ENCODE data around the gene DMRT1. TPM values are rescaled to one million over a fixed set of nuclear protein-coding genes. Genes with fewer than 3 reads are reported as not detected.

DMRT1 gene
- total and polyA plus RNA-seq, 9 of the 15 experiments (the other 6 are each of a cell fraction or from before 2014, with no cell fraction given): not detected

DNA sequence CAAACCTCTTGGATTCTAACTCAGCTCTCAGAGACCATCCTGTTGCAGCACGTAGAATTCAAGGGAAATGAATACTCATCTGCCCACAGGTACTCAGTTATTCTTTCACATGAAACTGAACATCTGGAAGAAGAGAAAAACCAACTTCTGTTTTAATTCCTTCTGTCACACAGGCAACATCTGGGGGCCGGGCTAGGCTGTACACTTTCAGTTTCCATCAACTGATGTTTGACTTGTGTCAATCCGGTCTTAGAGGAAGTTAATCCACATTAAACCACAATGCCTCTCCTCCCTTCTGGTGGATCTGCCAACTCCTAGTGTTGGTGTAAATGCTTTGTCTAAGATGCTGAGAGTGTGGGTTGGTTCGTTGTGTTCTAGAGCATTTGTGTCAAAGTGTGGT is 152.5 kb downstream of the DMRT1 start:
- in situ Hi-C loops (cut with MboI) (no loop called here), intact Hi-C loops (cut with micrococcal nuclease) (no loop called here)
- no peaks in the 10 kb centered on the region; the same call in 1 of the 2 replicates for H3K9me3 ChIP-seq (replicated peaks; ENCODE audit: control insufficient read depth, insufficient read depth, low read depth, low read length)
- no peaks in the 10 kb centered on the region for H4K20me1 ChIP-seq (replicated peaks; ENCODE audit: control insufficient read depth, insufficient read depth, low read length)
- no peak for TF ChIP-seq ZNF75A (CRISPR knock-in tag; IDR thresholded peaks at IDR 0.05)
- TF ChIP-seq ZNF780A (CRISPR knock-in tag; IDR thresholded peaks at IDR 0.05): no peak
- TF ChIP-seq ZNF347 (CRISPR knock-in tag; IDR thresholded peaks at IDR 0.05; ENCODE audit: low read depth): no peak
- no peak for TF ChIP-seq CBFA2T3 (IDR thresholded peaks at IDR 0.05)
- TF ChIP-seq, protein P1, sequence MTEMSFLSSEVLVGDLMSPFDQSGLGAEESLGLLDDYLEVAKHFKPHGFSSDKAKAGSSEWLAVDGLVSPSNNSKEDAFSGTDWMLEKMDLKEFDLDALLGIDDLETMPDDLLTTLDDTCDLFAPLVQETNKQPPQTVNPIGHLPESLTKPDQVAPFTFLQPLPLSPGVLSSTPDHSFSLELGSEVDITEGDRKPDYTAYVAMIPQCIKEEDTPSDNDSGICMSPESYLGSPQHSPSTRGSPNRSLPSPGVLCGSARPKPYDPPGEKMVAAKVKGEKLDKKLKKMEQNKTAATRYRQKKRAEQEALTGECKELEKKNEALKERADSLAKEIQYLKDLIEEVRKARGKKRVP (CRISPR knock-in tag; IDR thresholded peaks at IDR 0.05): no peak
- TF ChIP-seq ZNF436 (CRISPR knock-in tag; IDR thresholded peaks at IDR 0.05): no peak
- no peak for TF ChIP-seq MCM2 (IDR thresholded peaks at IDR 0.05; ENCODE audit: low read depth)
- no peak for TF ChIP-seq NRF1 (conservative IDR thresholded peaks at IDR 0.05 in 1 of 2, IDR thresholded peaks at IDR 0.05 in 1 of 2)
- no peak for TF ChIP-seq MBD2 (IDR thresholded peaks at IDR 0.05; ENCODE audit: borderline replicate concordance, low read depth)
- no peak for TF ChIP-seq ASH1L (IDR thresholded peaks at IDR 0.05; ENCODE audit: borderline replicate concordance, low read depth, partially characterized antibody)
- TF ChIP-seq, protein P2, sequence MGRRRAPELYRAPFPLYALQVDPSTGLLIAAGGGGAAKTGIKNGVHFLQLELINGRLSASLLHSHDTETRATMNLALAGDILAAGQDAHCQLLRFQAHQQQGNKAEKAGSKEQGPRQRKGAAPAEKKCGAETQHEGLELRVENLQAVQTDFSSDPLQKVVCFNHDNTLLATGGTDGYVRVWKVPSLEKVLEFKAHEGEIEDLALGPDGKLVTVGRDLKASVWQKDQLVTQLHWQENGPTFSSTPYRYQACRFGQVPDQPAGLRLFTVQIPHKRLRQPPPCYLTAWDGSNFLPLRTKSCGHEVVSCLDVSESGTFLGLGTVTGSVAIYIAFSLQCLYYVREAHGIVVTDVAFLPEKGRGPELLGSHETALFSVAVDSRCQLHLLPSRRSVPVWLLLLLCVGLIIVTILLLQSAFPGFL (CRISPR knock-in tag; IDR thresholded peaks at IDR 0.05): no peak
- TF ChIP-seq SRF (CRISPR knock-in tag; IDR thresholded peaks at IDR 0.05): no peak
- TF ChIP-seq PTRF (tag; IDR thresholded peaks at IDR 0.05): no peak
- TF ChIP-seq, protein P3, sequence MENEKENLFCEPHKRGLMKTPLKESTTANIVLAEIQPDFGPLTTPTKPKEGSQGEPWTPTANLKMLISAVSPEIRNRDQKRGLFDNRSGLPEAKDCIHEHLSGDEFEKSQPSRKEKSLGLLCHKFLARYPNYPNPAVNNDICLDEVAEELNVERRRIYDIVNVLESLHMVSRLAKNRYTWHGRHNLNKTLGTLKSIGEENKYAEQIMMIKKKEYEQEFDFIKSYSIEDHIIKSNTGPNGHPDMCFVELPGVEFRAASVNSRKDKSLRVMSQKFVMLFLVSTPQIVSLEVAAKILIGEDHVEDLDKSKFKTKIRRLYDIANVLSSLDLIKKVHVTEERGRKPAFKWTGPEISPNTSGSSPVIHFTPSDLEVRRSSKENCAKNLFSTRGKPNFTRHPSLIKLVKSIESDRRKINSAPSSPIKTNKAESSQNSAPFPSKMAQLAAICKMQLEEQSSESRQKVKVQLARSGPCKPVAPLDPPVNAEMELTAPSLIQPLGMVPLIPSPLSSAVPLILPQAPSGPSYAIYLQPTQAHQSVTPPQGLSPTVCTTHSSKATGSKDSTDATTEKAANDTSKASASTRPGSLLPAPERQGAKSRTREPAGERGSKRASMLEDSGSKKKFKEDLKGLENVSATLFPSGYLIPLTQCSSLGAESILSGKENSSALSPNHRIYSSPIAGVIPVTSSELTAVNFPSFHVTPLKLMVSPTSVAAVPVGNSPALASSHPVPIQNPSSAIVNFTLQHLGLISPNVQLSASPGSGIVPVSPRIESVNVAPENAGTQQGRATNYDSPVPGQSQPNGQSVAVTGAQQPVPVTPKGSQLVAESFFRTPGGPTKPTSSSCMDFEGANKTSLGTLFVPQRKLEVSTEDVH (IDR thresholded peaks at IDR 0.05; ENCODE audit: low read depth, partially characterized antibody): no peak
- no peak for TF ChIP-seq BRD9 (IDR thresholded peaks at IDR 0.05; ENCODE audit: low read depth, partially characterized antibody)
- no peak for TF ChIP-seq NFYB (IDR thresholded peaks at IDR 0.05; ENCODE audit: extremely low read depth, insufficient read length)
- TF ChIP-seq TAF15 (IDR thresholded peaks at IDR 0.05; ENCODE audit: low read depth, low read length): no peak
- TF ChIP-seq GATA2 (CRISPR knock-in tag; IDR thresholded peaks at IDR 0.05): no peak
- no peak for TF ChIP-seq FOXK1 (CRISPR knock-in tag; IDR thresholded peaks at IDR 0.05; ENCODE audit: borderline replicate concordance)
- no peak for TF ChIP-seq POLR2G (IDR thresholded peaks at IDR 0.05; ENCODE audit: low read depth, low read length)
- ATAC-seq: no peak
- H3K9ac ChIP-seq (ENCODE audit: insufficient read depth in 1 of 2, low read depth in 2 of 2, low read length in 2 of 2): no peak overlapping the region
- no TSS peak for BruUV-seq (replicated peaks)
- no peak overlapping the region for H3K4me2 ChIP-seq (ENCODE audit: insufficient read depth, low read length)
- no peak for FAIRE-seq
- no peak overlapping the region for H3K4me3 ChIP-seq
- no peaks in the 10 kb centered on the region for H3K36me3 ChIP-seq (ENCODE audit: control insufficient read depth, insufficient read depth, low read length)
- H3K27me3 ChIP-seq (ENCODE audit: control insufficient read depth in 2 of 2, insufficient read depth in 2 of 2, low read length in 2 of 2): no peaks in the 10 kb centered on the region
- WGBS (ENCODE audit: insufficient coverage, low coverage, missing lambda C conversion rate): 0% methylated on average over 4 of the region's 4 CpGs
- H3K79me2 ChIP-seq (ENCODE audit: control insufficient read depth, insufficient read depth, low read length): no peaks in the 10 kb centered on the region
- no peak for DNase-seq (ENCODE audit: extremely low read depth in 1 of 4, low spot score in 3 of 4)
- no peaks in the 10 kb centered on the region for H3K9me1 ChIP-seq (ENCODE audit: control insufficient read depth, insufficient read depth, low read length)
- no peak overlapping the region for H2AFZ ChIP-seq (ENCODE audit: low read depth, low read length)
- H3K4me1 ChIP-seq (replicated peaks in 1 of 2; ENCODE audit: control insufficient read depth in 2 of 2, insufficient read depth in 2 of 2, low read length in 2 of 2): no peaks in the 10 kb centered on the region
- H3K27ac ChIP-seq (ENCODE audit: extremely low read depth, low read depth, low read length): no peak overlapping the region
- ChIA-PET CTCF (ENCODE audit: low intra/inter-chr PET ratio) (no interaction called here), POLR2A (no interaction called here)

Data from K562 (cell line).